Adipose tissue (tissue), 3 donors: ENCODE results near the gene SOAT2. TPM values are rescaled to one million over a fixed set of nuclear protein-coding genes. Genes with fewer than 3 reads are reported as not detected.

Experiments used
- H3K27ac ChIP-seq: one replicate; pipeline ENCODE4 v1.5.1; 2013; ENCODE audit warnings: low read depth, low read length
- WGBS, 3 donors: extraction: QIAGEN DNeasy Blood & Tissue Kit; methylation state at CpG; one replicate each; pipeline ENCODE4 v1.1.7; 2013; 5-methylcytosine and 5-hydroxymethylcytosine counted together
- polyA plus RNA-seq, 3 donors: library from polyadenylated mRNA; stranded (reverse); fragments of 200-250 nt; gene quantifications; one replicate each; pipeline ENCODE4 v1.2.3, GENCODE V29; 2013
- donor health status: healthy with polysubstance abuse.
- donor health status: Bipolar disorder and iron deficiency.
- donor health status: healthy.

Gene SOAT2
- under 1 TPM in 2 of 3 donors, not detected in 1; 0.08 to 0.09 TPM for polyA plus RNA-seq

- WGBS, 3 donors, result 66 to 76% (median 73%) methylated on average over 22 to 23 of the region's 23 CpGs
- no peak within 1 kb of the TSS for H3K27ac ChIP-seq
Measured at GRCh38 chr12:53102883-53103807, at the start of gene SOAT2. SOAT2 (plus strand) TSS chr12:53103486; CDS start chr12:53103578, 92 bp downstream.

- H3K27ac ChIP-seq, result no peak overlapping the region
- 7 to 13% (median 10%) methylated on average over 43 to 48 of the region's 48 CpGs for WGBS, 3 donors
Measured at GRCh38 chr12:53054112-53054878, 49.0 kb upstream of the SOAT2 start.

GRCh38 chr12:53055471-53056266 lies 47.6 kb upstream of the SOAT2 start:
- WGBS, 3 donors, result 80 to 85% (median 81%) methylated on average over 15 of the region's 15 CpGs
- H3K27ac ChIP-seq, result no peak overlapping the region

- WGBS, 3 donors, result 81 to 92% (median 88%) methylated on average over 5 of the region's 5 CpGs
- no peak overlapping the region for H3K27ac ChIP-seq
Measured at GRCh38 chr12:53056296-53056695, 47.0 kb upstream of the SOAT2 start.

- H3K27ac ChIP-seq, result no peak overlapping the region
- WGBS, 3 donors, result 93 to 95% (median 94%) methylated on average over 7 of the region's 7 CpGs
Measured at GRCh38 chr12:53056901-53057300, 46.4 kb upstream of the SOAT2 start.

GRCh38 chr12:53057816-53058500 lies 45.3 kb upstream of the SOAT2 start:
- 85 to 88% (median 87%) methylated on average over 13 of the region's 13 CpGs for WGBS, 3 donors

GRCh38 chr12:53058674-53059433 lies 44.4 kb upstream of the SOAT2 start:
- 82 to 87% (median 83%) methylated on average over 30 to 35 of the region's 35 CpGs for WGBS, 3 donors

More at GRCh38 chr12:53057816-53058500, 45.3 kb upstream of the SOAT2 start:
- H3K27ac ChIP-seq, result no peak overlapping the region

GRCh38 chr12:53059434-53060063 lies 43.7 kb upstream of the SOAT2 start:
- 87 to 90% (median 88%) methylated on average over 21 to 24 of the region's 24 CpGs for WGBS, 3 donors
- H3K27ac ChIP-seq, result no peak overlapping the region

More at GRCh38 chr12:53058674-53059433, 44.4 kb upstream of the SOAT2 start:
- no peak overlapping the region for H3K27ac ChIP-seq

- 84 to 87% (median 86%) methylated on average over 15 to 17 of the region's 17 CpGs for WGBS, 3 donors
- H3K27ac ChIP-seq, result no peak overlapping the region
Measured at GRCh38 chr12:53060064-53060720, 43.1 kb upstream of the SOAT2 start.

GRCh38 chr12:53060721-53061276 lies 42.5 kb upstream of the SOAT2 start:
- 36 to 58% (median 56%) methylated on average over 18 of the region's 18 CpGs for WGBS, 3 donors
- no peak overlapping the region for H3K27ac ChIP-seq

GRCh38 chr12:53061404-53062010 lies 41.8 kb upstream of the SOAT2 start:
- WGBS, 3 donors, result 26 to 87% (median 83%) methylated on average over 5 of the region's 5 CpGs
- H3K27ac ChIP-seq, result no peak overlapping the region

- WGBS, 3 donors, result 59 to 67% (median 67%) methylated on average over 20 of the region's 20 CpGs
- H3K27ac ChIP-seq, result no peak overlapping the region
Measured at GRCh38 chr12:53062011-53062961, 41.0 kb upstream of the SOAT2 start.

GRCh38 chr12:53062977-53063707 lies 40.1 kb upstream of the SOAT2 start:
- 67 to 78% (median 71%) methylated on average over 14 of the region's 14 CpGs for WGBS, 3 donors

More at GRCh38 chr12:53062977-53063707, 40.1 kb upstream of the SOAT2 start:
- no peak overlapping the region for H3K27ac ChIP-seq
